ENCODE measurements around the gene MS4A10. TPM values are rescaled to one million over a fixed set of nuclear protein-coding genes. Genes with fewer than 3 reads are reported as not detected.

MS4A10 gene
- total RNA-seq, 1 donor: not detected

DNA sequence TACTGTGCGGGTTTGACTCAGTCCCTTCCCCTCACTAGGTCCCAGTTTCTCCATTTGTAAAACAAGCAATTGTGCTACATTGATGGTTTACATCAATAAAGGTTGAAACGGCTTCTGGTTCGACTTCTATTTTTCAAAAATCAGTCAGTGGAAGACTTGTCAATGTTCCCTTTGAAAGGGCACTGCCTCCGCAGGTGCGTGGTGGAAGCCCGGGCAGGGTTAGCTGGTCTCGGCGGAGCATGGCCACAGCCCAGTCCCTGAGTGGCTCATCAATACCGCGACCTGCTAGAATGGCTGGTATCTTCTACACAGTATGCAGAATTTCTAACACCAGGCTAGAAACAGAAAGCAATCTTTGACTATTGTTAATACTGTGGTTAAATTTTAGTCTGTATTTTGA is 16.1 kb downstream of the MS4A10 start:
- no peaks in the 10 kb centered on the region for H3K79me2 ChIP-seq (ENCODE audit: insufficient read depth, low read length)
- DNase-seq (ENCODE audit: insufficient read length, low spot score, missing footprints): peak; percentile 21
- no peaks in the 10 kb centered on the region for H4K20me1 ChIP-seq (ENCODE audit: insufficient read depth, low read length)
- no peak overlapping the region for H2AFZ ChIP-seq (ENCODE audit: low read length)
- H3K4me2 ChIP-seq (ENCODE audit: insufficient read depth, low read length): no peak overlapping the region
- no peak overlapping the region for H3K4me3 ChIP-seq (ENCODE audit: insufficient read depth, low read length)
- no peak overlapping the region for H3K27ac ChIP-seq (ENCODE audit: low read depth, low read length)
- no peaks in the 10 kb centered on the region for H3K36me3 ChIP-seq (ENCODE audit: insufficient read depth, low read length)
- no peaks in the 10 kb centered on the region for H3K9me3 ChIP-seq (ENCODE audit: low read depth, low read length)
- H3K4me1 ChIP-seq (ENCODE audit: insufficient read depth, low read length): no peaks in the 10 kb centered on the region
- no peak for TF ChIP-seq CTCF (IDR thresholded peaks at IDR 0.05; ENCODE audit: extremely low read depth, low read depth, low read length)
- H3K27me3 ChIP-seq (ENCODE audit: insufficient read depth, low read length): peaks cover 12% of the 10 kb centered on the region

- Histone ChIP-seq H3K9me3 (ENCODE audit: low read depth, low read length) (no peaks in the 10 kb centered on the region), H3K79me2 (ENCODE audit: insufficient read depth, low read length) (no peaks in the 10 kb centered on the region), H3K27me3 (ENCODE audit: insufficient read depth, low read length) (peaks cover 9% of the 10 kb centered on the region), H4K20me1 (ENCODE audit: insufficient read depth, low read length) (no peaks in the 10 kb centered on the region), H3K4me1 (ENCODE audit: insufficient read depth, low read length) (no peaks in the 10 kb centered on the region), H3K4me2 (ENCODE audit: insufficient read depth, low read length) (no peak overlapping the region), H3K27ac (ENCODE audit: low read depth, low read length) (no peak overlapping the region), H3K4me3 (ENCODE audit: insufficient read depth, low read length) (no peak overlapping the region), H2AFZ (ENCODE audit: low read length) (no peak overlapping the region), H3K36me3 (ENCODE audit: insufficient read depth, low read length) (no peaks in the 10 kb centered on the region)
- TF ChIP-seq CTCF (IDR thresholded peaks at IDR 0.05; ENCODE audit: extremely low read depth, low read depth, low read length): no peak
- peak; percentile 19 for DNase-seq (ENCODE audit: insufficient read length, low spot score, missing footprints)
Measured at GRCh38 chr11:60803273-60803936, 18.3 kb downstream of the MS4A10 start.

DNA sequence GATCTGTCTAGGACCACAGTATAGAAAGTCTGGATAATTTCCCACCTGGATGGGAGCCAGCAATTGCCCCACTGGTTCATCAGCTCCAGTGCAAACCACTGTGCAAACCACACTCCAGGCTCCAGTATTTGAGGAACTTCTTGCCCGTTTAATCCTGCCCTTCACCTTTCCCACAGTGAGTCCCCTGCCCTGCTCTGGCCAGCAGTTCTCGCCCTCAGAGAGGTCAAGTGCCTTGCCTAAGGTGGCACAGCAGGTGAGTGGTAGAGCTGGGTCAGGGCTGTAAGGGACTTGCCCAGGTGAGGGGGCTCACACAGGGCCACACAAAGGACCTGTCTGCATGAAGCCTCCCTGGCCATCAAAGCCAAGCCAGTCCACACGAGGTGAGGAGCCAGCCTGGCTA is 24.1 kb downstream of the MS4A10 start:
- no peaks in the 10 kb centered on the region for H3K36me3 ChIP-seq (ENCODE audit: insufficient read depth, low read length)
- no peak overlapping the region for H3K27ac ChIP-seq (ENCODE audit: low read depth, low read length)
- DNase-seq (ENCODE audit: insufficient read length, low spot score, missing footprints): peak; percentile 18
- no peaks in the 10 kb centered on the region for H4K20me1 ChIP-seq (ENCODE audit: insufficient read depth, low read length)
- H3K4me1 ChIP-seq (ENCODE audit: insufficient read depth, low read length): no peaks in the 10 kb centered on the region
- TF ChIP-seq CTCF (IDR thresholded peaks at IDR 0.05; ENCODE audit: extremely low read depth, low read depth, low read length): no peak
- H3K9me3 ChIP-seq (ENCODE audit: low read depth, low read length): no peaks in the 10 kb centered on the region
- no peak overlapping the region for H2AFZ ChIP-seq (ENCODE audit: low read length)
- no peak overlapping the region for H3K4me3 ChIP-seq (ENCODE audit: insufficient read depth, low read length)
- no peaks in the 10 kb centered on the region for H3K27me3 ChIP-seq (ENCODE audit: insufficient read depth, low read length)
- H3K79me2 ChIP-seq (ENCODE audit: insufficient read depth, low read length): no peaks in the 10 kb centered on the region
- no peak overlapping the region for H3K4me2 ChIP-seq (ENCODE audit: insufficient read depth, low read length)

DNA sequence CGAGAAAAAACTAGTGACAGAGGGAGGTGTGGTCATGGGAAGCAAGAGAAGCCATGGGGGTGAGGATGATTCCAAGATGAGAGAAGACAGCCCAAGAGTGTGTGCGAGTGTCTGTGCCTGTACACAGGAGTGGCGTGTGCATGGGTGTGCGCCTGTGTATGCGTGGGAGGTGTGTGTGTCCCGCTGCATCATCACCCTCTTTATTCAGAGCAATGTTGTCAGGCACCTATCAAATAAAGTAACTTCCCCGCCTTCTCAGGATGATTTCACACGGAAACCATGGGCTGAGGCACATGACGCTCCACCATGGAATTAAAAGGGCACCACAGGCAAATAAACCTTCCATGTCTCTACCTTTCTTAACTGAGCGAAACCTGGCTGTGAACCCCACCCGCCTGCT is 24.6 kb downstream of the MS4A10 start:
- Histone ChIP-seq H3K4me3 (ENCODE audit: insufficient read depth, low read length) (no peak overlapping the region), H4K20me1 (ENCODE audit: insufficient read depth, low read length) (no peaks in the 10 kb centered on the region), H3K27ac (ENCODE audit: low read depth, low read length) (no peak overlapping the region), H3K4me1 (ENCODE audit: insufficient read depth, low read length) (no peaks in the 10 kb centered on the region), H2AFZ (ENCODE audit: low read length) (no peak overlapping the region), H3K36me3 (ENCODE audit: insufficient read depth, low read length) (no peaks in the 10 kb centered on the region), H3K79me2 (ENCODE audit: insufficient read depth, low read length) (no peaks in the 10 kb centered on the region), H3K27me3 (ENCODE audit: insufficient read depth, low read length) (no peaks in the 10 kb centered on the region), H3K9me3 (ENCODE audit: low read depth, low read length) (no peaks in the 10 kb centered on the region), H3K4me2 (ENCODE audit: insufficient read depth, low read length) (no peak overlapping the region)
- TF ChIP-seq CTCF (IDR thresholded peaks at IDR 0.05; ENCODE audit: extremely low read depth, low read depth, low read length): no peak
- peak; percentile 35 for DNase-seq (ENCODE audit: insufficient read length, low spot score, missing footprints)

Data from osteoblast (primary cell).